ENCODE measurements around the gene HPSE2.
"Not testable (repeated sequence)": the region's sequence is repeated elsewhere in the genome, so short reads cannot be mapped to it uniquely, and the experiment has no call there.

The HPSE2 gene

GRCh38 chr10:98916526-98917125, 319.0 kb downstream of the HPSE2 start:
- no peak overlapping the region for H3K4me3 ChIP-seq (ENCODE audit: low read depth, low read length)
- no peaks in the 10 kb centered on the region for H3K36me3 ChIP-seq
- 0 out of 2 replicates have a peak, but pooled peaks have one; percentile 3 for TF ChIP-seq CTCF (IDR thresholded peaks at IDR 0.05; ENCODE audit: low read depth, low read length)
- no peaks in the 10 kb centered on the region for H3K27me3 ChIP-seq (ENCODE audit: insufficient read depth, low read depth, severe bottlenecking)
- no peak for DNase-seq
- H3K27ac ChIP-seq: no peak overlapping the region
- no peaks in the 10 kb centered on the region for H3K9me3 ChIP-seq (ENCODE audit: severe bottlenecking)

- TF ChIP-seq CTCF (IDR thresholded peaks at IDR 0.05; ENCODE audit: low read depth, low read length): no peak
- Histone ChIP-seq H3K9me3 (ENCODE audit: severe bottlenecking) (no peaks in the 10 kb centered on the region), H3K36me3 (no peaks in the 10 kb centered on the region), H3K27ac (no peak overlapping the region), H3K27me3 (ENCODE audit: insufficient read depth, low read depth, severe bottlenecking) (no peaks in the 10 kb centered on the region), H3K4me3 (ENCODE audit: low read depth, low read length) (no peak overlapping the region)
- no peak for DNase-seq
Measured at GRCh38 chr10:98915911-98916310, 319.7 kb downstream of the HPSE2 start.

- no peaks in the 10 kb centered on the region for H3K9me3 ChIP-seq (ENCODE audit: severe bottlenecking)
- no peaks in the 10 kb centered on the region for H3K27me3 ChIP-seq (ENCODE audit: insufficient read depth, low read depth, severe bottlenecking)
- H3K27ac ChIP-seq: peak overlapping the region; percentile 54
- no peaks in the 10 kb centered on the region for H3K36me3 ChIP-seq
- TF ChIP-seq CTCF (IDR thresholded peaks at IDR 0.05; ENCODE audit: low read depth, low read length): no peak
- no peak for DNase-seq
- H3K4me3 ChIP-seq (ENCODE audit: low read depth, low read length): no peak overlapping the region
Measured at GRCh38 chr10:98910546-98910945, 325.1 kb downstream of the HPSE2 start.

- DNase-seq: peak; percentile 80
- H3K27me3 ChIP-seq (ENCODE audit: insufficient read depth, low read depth, severe bottlenecking): no peaks in the 10 kb centered on the region
- H3K4me3 ChIP-seq (ENCODE audit: low read depth, low read length): no peak overlapping the region
- TF ChIP-seq CTCF (IDR thresholded peaks at IDR 0.05; ENCODE audit: low read depth, low read length): no peak
- no peaks in the 10 kb centered on the region for H3K9me3 ChIP-seq (ENCODE audit: severe bottlenecking)
- peak overlapping the region; percentile 54 for H3K27ac ChIP-seq
- H3K36me3 ChIP-seq: no peaks in the 10 kb centered on the region
Measured at GRCh38 chr10:98910048-98910447, 325.6 kb downstream of the HPSE2 start.

- H3K27ac ChIP-seq: no peak overlapping the region
- H3K27me3 ChIP-seq (ENCODE audit: insufficient read depth, low read depth, severe bottlenecking): no peaks in the 10 kb centered on the region
- TF ChIP-seq CTCF (IDR thresholded peaks at IDR 0.05; ENCODE audit: low read depth, low read length): no peak
Measured at GRCh38 chr10:98908868-98909267, 326.8 kb downstream of the HPSE2 start.

GRCh38 chr10:98908247-98908646, 327.4 kb downstream of the HPSE2 start:
- not testable (repeated sequence) for H3K9me3 ChIP-seq (ENCODE audit: severe bottlenecking); DNase-seq; H3K4me3 ChIP-seq (ENCODE audit: low read depth, low read length); H3K27me3 ChIP-seq (ENCODE audit: insufficient read depth, low read depth, severe bottlenecking); H3K27ac ChIP-seq; H3K36me3 ChIP-seq

More at GRCh38 chr10:98908868-98909267, 326.8 kb downstream of the HPSE2 start:
- no peaks in the 10 kb centered on the region for H3K36me3 ChIP-seq
- no peak overlapping the region for H3K4me3 ChIP-seq (ENCODE audit: low read depth, low read length)
- DNase-seq: no peak
- H3K9me3 ChIP-seq (ENCODE audit: severe bottlenecking): no peaks in the 10 kb centered on the region

Data from WERI-Rb-1 (cell line).